Middle frontal gyrus (tissue), 1 donor: ENCODE measurements around the gene PXMP2.
"Not testable (repeated sequence)": the region's sequence is repeated elsewhere in the genome, so short reads cannot be mapped to it uniquely, and the experiment has no call there.

Experiments
- DNase-seq: peaks from one replicate; pipeline ENCODE4 v3.0.0-alpha.2; 2015; ENCODE audit warnings: low spot score; ENCODE audit errors: extremely low spot score

The PXMP2 gene

DNA sequence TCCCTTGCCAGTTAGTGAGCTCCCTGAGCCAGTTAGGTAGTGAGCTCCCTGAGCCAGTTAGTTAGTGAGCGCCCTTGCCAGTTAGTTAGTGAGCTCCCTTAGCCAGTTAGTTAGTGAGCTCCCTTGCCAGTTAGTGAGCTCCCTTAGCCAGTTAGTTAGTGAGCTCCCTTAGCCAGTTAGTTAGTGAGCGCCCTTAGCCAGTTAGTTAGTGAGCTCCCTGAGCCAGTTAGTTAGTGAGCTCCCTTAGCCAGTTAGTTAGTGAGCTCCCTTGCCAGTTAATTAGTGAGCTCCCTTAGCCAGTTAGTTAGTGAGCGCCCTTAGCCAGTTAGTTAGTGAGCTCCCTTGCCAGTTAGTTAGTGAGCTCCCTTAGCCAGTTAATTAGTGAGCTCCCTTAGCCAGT lies 4.6 kb downstream of the PXMP2 start:
- DNase-seq, result not testable (repeated sequence)

DNA sequence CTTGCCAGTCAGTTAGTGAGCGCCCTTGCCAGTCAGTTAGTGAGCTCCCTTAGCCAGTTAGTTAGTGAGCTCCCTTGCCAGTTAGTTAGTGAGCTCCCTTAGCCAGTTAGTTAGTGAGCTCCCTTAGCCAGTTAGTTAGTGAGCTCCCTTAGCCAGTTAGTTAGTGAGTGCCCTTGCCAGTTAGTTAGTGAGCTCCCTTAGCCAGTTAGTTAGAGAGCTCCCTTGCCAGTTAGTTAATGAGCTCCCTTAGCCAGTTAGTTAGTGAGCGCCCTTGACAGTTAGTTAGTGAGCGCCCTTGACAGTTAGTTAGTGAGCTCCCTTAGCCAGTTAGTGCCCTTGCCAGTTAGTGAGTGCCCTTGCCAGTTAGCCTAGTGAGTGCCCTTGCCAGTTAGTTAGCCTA lies 7.5 kb downstream of the PXMP2 start:
- not testable (repeated sequence) for DNase-seq

DNA sequence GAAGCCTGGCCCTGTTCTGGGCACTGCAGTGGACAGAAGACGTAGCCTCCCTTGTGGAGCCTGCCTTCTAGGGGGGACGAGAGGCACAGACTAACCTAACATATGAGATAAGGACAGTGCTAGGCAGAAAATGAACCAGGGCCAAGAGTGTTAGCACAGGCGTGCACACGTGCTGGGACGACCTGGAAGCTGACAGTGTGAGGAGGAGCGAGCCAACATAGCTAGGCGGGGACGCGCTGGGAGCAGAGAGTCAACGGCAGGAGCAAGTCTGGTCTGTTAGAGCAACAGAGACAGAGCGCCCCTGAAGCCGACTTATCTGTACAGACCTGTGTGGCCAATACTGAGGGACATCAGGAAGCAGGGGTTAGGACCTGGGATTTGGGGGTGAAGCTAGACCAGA lies 8.0 kb downstream of the PXMP2 start:
- no peak for DNase-seq

DNA sequence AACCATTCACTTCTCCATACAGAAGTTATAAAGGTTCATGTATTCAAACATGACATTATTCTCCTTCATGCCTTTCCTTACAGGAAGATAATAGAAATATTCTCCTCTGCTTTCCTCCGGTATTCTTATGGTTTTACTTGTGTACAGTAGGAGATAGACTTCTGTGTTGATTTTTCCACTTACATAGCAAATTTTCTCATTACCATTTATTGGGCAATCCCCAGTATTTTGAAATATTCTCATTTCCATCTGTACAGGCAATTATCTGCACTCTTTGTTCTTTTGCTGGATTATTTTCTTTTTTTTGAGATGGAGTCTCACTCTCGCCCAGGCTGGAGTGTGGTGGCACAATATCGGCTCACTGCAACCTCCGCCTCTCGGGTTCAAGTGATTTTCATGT lies 11.0 kb downstream of the PXMP2 start:
- no peak for DNase-seq

DNA sequence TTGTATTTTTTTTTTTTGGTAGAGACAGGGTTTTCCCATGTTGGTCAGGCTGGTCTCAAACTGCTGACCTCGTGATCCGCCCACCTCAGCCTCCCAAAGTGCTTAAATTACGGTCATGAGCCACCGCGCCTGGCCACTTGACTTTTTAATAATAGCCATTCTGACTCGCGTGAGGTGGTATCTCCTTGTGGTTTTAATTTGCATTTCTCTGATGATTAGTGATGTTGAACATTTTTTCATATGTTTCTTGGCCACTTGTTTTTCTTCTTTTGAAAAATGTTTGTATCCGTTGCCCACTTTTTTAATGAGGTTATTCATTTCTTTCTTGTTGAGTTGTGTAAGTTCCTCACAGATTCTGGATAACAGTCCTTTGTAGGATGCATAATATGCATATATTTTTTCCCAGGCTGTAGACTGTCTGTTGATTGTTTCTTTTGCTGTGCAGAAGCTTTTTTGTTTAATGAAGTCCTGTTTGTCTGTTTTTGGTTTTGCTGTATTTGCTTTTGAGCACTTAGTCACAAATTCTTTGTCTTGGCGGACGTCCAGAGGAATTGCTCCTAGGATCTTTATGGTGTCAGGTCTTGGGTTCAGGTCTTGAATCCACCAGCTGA lies 12.9 kb downstream of the PXMP2 start:
- DNase-seq, result no peak

DNA sequence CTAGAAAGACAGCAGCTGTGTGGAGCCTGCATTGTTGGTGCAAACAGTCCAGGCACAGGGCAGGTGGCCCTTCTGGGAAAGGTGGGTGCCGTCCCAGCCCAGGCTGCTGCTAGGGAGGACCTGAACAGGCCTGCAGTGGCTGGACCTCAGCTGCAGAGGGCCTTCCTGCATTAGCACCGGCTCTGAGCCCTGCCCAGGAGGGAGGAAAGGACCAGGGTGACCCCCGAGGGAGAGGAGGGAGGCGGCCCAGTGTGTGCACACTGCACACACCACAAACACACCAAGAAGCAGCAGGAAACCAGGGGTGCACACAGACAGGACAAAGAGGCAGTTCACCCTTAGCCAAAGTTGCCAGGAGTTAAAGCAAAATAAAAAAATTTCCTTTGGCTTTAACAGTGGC lies 15.3 kb downstream of the PXMP2 start:
- DNase-seq, result no peak

DNA sequence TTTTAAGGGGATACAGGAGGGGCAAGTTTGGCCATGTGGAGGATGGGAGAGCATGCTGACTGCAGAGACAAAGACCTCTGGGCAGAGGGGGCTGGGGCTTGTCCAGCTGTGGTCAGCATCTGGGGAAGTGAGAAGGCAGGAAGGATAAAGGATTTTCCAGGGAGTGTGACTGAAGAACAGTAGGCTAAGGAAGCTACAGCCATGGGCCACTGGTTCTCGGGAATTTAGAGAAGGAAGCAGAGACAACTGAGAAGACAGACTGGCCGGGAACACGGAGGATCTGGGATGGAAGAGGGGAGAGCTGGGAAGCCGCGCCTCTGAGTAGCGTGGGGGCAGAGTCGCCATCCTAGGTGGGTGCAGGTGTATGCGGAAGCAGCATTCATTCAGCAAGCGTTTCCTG lies 16.3 kb downstream of the PXMP2 start:
- DNase-seq, result no peak

DNA sequence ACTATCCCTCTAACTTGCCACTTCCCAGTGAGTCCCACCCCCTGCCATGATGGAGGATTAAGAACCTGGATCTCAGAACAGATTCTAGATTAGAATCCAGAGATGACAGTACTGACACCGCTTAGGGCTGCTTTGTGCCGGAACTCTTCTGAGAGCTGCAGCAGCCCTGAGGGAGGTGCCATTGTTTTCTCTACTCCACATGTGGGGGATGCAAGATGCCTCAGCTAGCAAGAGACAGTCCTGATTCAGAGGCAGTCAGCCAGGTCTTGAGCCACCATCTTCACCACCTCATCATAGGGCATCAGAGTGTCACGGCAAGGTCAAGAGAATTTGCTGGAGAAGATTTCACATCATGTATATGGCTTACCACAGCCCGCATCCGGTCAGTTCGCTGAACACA lies 19.9 kb downstream of the PXMP2 start:
- no peak for DNase-seq

DNA sequence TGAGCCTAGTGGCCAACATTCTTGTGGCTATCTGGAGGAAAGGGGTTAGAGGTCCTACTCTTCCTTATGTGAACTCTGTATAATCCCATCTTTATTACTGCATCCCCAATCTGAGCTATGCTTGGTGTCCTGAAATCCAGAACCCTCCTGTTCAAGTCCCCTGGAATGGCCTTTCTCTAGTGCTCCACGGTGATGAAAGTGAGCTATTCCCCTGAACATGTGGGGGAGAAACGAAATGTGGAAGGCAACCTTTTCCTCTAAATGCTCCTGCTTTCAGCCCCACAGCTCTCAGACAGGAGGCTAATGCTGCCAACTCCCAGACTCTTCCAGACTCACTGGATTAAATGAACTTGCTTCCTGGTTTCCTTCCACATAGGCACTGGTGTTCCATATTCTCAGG lies 20.8 kb downstream of the PXMP2 start:
- no peak for DNase-seq

DNA sequence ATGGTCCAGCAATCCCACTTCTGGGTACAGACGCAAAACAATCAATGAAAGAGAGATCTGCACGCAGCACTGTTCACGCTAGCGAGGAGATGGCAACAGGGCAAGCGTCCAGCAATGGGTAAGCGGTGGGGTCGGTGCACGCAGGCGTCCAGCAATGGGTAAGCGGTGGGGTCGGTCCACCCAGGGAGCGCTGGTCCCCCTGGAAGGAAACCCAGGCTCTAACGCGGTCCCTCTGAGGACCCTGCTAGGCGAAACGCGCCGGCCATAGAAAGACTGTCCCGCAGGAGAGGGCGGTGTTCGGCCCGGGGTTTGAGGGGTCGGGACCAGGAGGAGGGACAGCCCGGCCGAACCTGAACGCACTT lies 22.6 kb downstream of the PXMP2 start:
- DNase-seq, result no peak

DNA sequence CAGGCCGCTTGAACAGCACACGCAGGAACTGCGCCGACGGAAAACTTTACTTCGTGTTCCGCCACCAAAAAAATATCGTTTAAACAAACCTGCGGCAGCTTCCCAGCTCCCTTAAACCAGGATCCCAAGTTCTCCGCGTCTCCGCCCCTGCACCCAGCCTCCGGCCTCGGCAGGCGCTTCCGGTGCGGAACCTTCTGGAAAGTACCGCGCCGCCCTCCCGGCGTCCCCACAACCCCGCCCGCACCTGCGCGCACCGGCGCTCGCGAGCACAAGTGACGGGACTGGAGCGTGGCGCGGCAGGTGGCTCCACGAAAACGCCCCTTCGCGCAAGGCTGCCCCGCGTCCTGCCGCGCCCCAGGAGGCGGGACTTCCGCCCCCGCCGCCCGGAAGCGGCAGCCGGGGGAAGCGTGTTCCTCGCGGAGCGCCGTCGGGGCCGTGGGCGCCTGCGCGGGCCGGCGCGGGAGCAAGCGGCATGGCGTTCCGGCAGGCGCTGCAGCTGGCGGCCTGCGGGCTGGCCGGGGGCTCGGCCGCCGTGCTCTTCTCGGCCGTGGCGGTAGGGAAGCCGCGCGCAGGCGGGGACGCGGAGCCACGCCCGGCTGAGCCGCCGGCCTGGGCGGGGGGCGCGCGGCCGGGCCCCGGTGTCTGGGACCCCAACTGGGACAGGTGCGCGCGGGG lies 23.2 kb downstream of the PXMP2 start, which contains the start of gene PGAM5:
TSS of gene PGAM5 (plus strand) at position 438 of the 675 bp plus-strand sequence. CDS start at position 473, 35 bp downstream.
- DNase-seq, result peak; percentile 71

DNA sequence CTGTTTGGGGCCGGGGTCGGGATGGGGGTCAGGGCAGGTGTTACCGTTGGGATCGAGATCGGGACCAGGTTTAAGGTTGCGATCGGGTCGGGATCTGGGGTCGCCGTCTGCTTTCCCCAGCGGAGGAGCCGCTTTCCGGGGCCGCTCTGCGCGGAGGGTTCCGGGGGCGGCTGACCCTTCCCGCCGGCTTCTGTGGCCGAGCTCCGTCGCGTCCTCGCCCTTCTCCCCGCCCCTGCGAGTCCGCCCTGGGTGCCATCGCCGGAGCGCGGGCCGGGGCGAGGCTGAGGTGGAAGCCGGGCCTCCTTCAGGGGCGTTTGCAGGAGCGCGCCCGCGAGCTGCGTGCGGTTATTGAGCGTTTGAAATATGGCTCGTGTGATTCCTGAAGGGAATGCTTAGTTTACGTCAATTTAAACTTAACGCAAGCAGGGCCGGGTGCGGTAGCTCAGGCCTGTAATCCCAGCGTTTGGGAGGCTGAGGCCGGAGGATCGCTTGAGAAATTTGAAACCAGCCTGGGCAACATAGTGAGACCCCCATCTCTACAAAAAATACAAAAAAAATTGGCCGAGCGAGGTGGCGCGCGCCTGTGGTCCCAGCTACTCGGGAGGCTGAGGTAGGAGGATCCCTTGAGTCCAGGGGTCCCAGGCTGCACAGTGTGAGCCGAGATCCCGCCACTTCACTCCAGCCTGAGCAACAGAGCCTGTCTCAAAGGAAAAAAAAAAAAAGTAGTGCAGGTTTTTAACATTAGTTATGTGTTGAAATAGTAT lies 23.9 kb downstream of the PXMP2 start:
- no peak for DNase-seq

DNA sequence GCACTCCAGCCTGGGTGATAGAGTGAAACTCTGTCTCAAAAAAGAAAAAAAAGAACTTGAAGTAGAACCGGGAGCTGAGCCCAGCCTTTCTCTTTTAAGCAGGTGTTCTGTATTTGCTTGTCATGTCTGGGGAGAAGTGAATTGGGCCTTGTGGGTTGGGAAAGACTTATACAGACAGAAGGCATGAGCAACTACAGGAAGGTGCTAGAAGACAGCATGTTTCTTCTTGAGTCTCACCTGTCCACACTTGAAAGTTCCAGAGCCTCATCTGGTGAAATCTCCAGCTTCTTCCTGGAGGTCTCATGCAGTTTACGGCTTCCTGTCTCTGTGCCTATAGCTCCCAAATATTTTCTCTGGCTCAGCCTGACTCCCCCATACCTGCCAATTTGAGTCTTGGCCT lies 25.7 kb downstream of the PXMP2 start:
- no peak for DNase-seq

DNA sequence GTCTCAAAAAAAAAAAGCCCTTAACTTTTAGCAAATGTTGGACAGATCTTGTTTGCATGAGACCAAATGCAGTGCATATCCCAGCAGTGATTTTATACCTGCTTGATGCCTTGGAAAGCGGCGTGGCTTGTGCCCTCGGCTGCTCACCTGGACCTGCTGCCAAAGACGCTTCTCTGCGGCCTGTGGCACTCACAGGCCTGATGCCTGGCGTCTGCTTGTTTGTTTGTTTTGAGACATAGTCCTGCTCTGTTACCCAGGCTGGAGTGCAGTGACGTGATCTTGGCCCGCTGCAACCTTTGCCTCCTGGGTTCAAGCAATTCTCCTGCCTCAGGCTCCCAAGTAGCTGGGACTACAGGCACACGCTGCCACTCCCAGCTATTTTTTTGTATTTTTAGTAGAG lies 28.5 kb downstream of the PXMP2 start:
- no peak for DNase-seq

DNA sequence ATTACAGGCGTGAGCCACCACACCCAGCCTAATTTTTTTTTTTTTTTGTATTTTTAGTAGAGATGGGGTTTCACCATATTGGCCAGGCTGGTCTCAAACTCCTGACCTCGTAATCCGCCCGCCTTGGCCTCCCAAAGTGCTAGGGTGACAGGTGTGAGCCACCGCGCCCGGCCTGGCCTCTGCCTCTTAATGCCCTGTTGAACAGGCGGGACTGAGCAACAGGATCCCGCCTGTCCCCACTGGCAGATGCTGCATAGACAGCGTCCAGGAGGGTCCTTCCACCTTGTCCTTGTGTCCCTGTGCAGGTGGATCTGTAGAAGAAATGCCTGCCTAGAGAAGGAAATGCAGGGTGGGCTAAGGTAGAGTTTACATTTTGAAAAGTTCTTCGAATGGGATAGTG lies 29.0 kb downstream of the PXMP2 start:
- DNase-seq, result no peak

DNA sequence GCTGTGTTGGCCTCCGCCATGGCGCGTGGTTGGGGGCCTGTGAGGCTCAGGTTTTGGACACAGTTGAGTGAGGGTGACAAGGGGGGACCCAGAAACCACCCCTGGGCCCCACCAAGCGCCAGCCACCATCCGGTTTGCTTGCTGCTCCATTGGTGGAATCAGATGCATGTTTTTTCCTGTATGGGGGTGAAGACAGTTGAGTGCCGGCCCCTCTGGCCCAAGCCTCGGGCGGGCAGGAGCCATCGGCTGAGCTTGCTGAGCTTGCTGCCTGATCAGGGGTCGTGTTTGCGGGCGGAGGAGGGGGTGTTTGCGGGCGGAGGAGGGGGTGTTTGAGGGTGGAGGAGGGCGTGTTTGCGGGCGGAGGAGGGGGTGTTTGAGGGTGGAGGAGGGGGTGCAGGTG lies 29.6 kb downstream of the PXMP2 start:
- DNase-seq, result no peak

DNA sequence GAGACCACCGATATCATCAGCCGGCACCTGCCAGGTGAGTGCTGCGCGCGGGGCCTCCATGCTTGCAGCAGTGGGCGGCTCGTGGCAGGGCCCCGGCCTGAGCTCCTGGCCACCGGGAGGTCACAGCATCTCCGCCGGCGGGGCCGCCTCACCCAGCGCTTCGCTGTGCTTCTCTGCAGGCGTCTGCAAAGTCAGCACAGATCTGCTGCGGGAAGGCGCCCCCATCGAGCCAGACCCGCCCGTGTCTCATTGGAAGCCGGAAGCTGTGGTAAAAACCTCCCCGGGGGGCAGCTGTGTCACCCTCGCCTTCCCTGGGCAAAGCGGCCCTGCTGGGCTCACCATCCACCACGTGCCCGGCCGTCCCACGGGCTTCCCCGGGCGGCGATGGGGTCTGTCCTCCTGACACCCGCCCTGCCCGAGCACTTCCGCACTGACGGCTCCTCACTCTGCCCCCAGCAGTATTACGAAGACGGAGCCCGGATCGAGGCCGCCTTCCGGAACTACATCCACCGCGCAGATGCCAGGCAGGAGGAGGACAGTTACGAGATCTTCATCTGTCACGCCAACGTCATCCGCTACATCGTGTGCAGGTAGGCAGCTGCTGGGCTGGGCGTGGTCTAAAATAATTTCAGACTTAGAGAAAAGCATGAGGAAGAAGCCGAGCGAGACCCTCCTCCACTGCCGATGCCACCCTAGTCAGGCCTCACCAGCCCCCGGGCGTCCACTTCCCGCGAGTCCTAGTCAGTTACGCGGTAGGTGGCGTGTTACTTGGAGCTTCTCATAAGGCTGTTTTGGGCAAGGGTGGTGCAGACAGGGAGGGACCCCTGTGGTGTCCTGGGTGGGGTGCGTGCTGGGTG lies 30.4 kb downstream of the PXMP2 start:
- no peak for DNase-seq

DNA sequence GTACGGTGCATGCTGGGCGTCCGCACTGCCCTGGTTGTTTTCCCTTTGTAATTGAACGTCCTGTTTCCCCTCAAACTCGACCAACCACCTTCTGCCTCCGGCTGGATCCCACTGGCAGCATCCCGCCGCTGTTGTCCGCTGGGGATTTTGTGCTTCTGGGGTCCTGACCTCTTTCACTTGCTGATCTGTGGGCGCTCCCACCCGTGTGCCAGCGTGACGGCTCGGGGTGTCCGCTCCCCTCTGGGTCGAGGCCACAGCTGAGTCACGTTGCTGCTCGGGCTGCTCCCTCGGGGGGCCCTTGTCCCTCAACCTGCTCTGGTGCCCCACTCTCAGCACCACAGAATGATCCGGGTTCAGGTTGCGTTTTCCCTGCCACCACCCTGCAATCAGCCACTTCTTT lies 31.3 kb downstream of the PXMP2 start:
- no peak for DNase-seq

DNA sequence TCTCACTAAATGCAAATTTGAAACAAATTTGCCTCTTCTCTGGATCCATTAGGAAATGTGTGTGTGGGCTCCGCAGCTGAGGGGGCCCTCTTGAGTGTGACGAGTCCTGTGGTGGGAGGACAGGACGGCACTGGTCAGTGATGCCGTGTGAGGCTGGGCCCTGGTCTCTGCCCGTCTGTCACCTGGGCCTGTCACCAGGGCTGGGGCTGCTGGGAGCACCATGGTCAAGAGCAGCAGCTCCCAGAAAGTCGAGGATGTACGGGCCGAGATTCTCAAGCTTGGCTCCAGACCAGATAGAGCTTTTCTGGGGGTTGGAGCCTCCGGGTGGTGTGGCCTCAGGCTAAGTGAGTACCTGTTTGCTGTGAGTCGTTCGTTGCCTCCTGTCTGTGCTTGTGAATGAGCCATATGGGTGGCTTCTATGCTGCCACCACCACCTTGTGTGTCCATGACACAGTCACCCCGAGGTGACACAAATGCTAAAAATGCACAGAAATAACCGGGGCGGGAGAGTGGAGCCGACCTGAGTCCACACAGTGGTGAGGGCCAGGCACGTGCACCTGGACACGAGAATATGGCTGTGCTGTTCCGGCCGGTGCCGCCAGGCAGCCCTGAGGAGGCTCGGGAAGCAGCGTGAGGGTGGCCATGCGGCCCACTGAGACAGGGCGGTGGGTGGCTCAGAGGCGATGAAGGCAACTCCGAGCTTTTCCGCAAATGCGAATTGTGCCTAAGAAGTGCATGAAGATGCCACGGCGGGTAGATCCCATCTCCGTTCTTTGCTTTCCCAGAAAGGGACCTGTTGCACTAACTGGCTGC lies 32.0 kb downstream of the PXMP2 start:
- DNase-seq, result no peak

DNA sequence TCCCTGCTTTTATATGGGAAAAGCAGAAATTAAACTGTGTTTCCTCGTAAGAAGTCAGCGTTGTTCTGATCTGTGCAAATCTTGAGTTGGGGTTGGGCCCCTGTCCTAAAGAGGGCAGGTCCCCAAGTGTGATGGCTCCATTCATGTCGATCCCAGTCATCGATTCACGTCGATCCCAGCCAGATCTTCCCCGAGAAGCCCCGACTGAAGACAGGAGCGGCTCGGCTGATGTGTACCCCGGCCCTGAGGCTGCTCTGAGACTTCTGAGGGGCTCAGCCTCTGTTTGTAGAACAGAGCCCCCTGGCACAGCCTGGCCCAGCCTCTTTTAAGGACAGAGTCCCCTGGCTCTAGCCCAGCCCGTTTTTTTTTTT lies 32.6 kb downstream of the PXMP2 start:
- no peak for DNase-seq
